HEK293 (cell line): ENCODE measurements around the gene EME1.

Experiments
- BCL11A ChIP-seq: fragments of 450-650 bp; formaldehyde crosslinking; IDR thresholded peaks from 2 replicates; pipeline ENCODE4 v1.5.1; 2016; ENCODE audit warnings: low read depth, missing biosample characterization, missing genetic modification characterization
- GLI4 ChIP-seq: fragments of 450-650 bp; formaldehyde crosslinking; IDR thresholded peaks from 2 replicates; pipeline ENCODE4 v1.5.1; 2016; ENCODE audit warnings: missing biosample characterization, missing genetic modification characterization
- SETDB1 ChIP-seq: IDR thresholded peaks from one replicate; pipeline ENCODE4 v1.6.1; 2017; ENCODE audit warnings: mild to moderate bottlenecking, low read length, moderate library complexity, mixed read lengths; ENCODE audit not compliant: insufficient read length
- YY1 ChIP-seq: fragments of 450-650 bp; formaldehyde crosslinking; IDR thresholded peaks from 2 replicates; pipeline ENCODE4 v1.5.1; 2018; ENCODE audit warnings: missing biosample characterization, missing genetic modification characterization
- ZNF561 ChIP-seq: fragments of 450-650 bp; IDR thresholded peaks from 2 replicates; pipeline ENCODE4 v1.5.1; 2018; ENCODE audit warnings: missing biosample characterization, missing genetic modification characterization, borderline replicate concordance
- TF ChIP-seq, protein P1 (sequence below): fragments of 450-650 bp; formaldehyde crosslinking; IDR thresholded peaks from 2 replicates; pipeline ENCODE4 v1.5.1; 2016; ENCODE audit warnings: missing biosample characterization, missing genetic modification characterization
- TF ChIP-seq, protein P2 (sequence below): fragments of 450-650 bp; formaldehyde crosslinking; conservative IDR thresholded peaks from 2 replicates; pipeline ENCODE4 v1.5.1; 2016; ENCODE audit warnings: low read depth, missing biosample characterization, missing genetic modification characterization

DNA sequence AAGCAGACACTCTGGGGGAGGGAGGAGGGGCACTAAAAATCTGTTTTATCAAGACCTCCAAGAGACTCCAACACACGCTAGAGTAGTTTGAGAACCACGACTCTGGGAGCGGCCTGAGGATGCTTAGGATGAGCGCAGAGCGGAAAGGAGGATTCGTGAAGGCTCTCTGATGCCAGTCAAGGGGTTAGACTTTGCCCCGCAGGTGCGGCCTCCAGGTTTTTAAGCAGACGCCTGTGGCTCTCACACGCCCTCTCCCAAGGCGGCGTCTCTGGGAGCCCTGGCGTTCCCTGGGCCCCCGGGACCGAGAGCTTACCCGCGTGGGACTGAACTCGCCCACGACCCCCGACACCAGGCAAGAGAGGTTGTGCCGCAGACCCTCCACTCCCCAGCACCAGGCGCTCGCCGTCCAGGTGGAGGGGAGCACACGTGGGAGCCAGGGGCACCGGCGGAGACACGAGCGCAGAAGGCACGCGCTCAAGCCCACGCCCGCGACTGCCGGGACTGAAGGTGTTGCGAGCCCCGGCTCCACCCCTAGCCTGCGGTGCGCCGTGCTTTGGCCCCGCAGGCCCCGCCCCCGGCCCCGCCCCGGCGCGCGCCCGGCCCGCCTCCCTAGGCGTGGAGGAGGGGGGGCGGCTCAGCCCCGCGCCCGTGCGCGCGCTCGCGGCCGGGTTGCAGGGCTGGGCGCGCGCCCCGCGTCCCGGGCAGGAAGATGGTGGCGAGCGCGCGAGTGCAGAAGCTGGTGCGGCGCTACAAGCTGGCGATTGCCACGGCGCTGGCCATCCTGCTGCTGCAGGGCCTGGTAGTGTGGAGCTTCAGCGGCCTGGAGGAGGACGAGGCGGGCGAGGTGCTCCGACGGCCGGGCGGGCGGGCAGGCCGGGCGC lies 27.4 kb upstream of the EME1 start, which contains the start of gene XYLT2:
- peak; percentile 50; the same call in 1 of the 2 replicates for TF ChIP-seq YY1
- no peak for TF ChIP-seq BCL11A (tag by site-specific recombination)
- TF ChIP-seq SETDB1 = no peak
- TF ChIP-seq, protein P1, sequence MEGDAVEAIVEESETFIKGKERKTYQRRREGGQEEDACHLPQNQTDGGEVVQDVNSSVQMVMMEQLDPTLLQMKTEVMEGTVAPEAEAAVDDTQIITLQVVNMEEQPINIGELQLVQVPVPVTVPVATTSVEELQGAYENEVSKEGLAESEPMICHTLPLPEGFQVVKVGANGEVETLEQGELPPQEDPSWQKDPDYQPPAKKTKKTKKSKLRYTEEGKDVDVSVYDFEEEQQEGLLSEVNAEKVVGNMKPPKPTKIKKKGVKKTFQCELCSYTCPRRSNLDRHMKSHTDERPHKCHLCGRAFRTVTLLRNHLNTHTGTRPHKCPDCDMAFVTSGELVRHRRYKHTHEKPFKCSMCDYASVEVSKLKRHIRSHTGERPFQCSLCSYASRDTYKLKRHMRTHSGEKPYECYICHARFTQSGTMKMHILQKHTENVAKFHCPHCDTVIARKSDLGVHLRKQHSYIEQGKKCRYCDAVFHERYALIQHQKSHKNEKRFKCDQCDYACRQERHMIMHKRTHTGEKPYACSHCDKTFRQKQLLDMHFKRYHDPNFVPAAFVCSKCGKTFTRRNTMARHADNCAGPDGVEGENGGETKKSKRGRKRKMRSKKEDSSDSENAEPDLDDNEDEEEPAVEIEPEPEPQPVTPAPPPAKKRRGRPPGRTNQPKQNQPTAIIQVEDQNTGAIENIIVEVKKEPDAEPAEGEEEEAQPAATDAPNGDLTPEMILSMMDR (tag by site-specific recombination) = no peak
- TF ChIP-seq ZNF561 = no peak
- TF ChIP-seq, protein P2, sequence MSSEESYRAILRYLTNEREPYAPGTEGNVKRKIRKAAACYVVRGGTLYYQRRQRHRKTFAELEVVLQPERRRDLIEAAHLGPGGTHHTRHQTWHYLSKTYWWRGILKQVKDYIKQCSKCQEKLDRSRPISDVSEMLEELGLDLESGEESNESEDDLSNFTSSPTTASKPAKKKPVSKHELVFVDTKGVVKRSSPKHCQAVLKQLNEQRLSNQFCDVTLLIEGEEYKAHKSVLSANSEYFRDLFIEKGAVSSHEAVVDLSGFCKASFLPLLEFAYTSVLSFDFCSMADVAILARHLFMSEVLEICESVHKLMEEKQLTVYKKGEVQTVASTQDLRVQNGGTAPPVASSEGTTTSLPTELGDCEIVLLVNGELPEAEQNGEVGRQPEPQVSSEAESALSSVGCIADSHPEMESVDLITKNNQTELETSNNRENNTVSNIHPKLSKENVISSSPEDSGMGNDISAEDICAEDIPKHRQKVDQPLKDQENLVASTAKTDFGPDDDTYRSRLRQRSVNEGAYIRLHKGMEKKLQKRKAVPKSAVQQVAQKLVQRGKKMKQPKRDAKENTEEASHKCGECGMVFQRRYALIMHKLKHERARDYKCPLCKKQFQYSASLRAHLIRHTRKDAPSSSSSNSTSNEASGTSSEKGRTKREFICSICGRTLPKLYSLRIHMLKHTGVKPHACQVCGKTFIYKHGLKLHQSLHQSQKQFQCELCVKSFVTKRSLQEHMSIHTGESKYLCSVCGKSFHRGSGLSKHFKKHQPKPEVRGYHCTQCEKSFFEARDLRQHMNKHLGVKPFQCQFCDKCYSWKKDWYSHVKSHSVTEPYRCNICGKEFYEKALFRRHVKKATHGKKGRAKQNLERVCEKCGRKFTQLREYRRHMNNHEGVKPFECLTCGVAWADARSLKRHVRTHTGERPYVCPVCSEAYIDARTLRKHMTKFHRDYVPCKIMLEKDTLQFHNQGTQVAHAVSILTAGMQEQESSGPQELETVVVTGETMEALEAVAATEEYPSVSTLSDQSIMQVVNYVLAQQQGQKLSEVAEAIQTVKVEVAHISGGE (tag by site-specific recombination) = no peak
- TF ChIP-seq GLI4 (tag by site-specific recombination) = no peak
